Inflammatory macrophage treated with lipopolysaccharide for 1 hour (primary cell): Measurements from ENCODE around the gene KCNIP3.

Experiments
- DNase-seq, 2 donors: peaks; one replicate each; pipeline ENCODE4 v3.0.0-alpha.2; 2020 to 2022

Gene KCNIP3

GRCh38 chr2:95329891-95330793 is 33.0 kb downstream of the KCNIP3 start:
- DNase-seq: no peak

GRCh38 chr2:95330794-95331338 is 33.7 kb downstream of the KCNIP3 start:
- DNase-seq: no peak

GRCh38 chr2:95331606-95332005 is 34.5 kb downstream of the KCNIP3 start:
- DNase-seq: no peak

DNA sequence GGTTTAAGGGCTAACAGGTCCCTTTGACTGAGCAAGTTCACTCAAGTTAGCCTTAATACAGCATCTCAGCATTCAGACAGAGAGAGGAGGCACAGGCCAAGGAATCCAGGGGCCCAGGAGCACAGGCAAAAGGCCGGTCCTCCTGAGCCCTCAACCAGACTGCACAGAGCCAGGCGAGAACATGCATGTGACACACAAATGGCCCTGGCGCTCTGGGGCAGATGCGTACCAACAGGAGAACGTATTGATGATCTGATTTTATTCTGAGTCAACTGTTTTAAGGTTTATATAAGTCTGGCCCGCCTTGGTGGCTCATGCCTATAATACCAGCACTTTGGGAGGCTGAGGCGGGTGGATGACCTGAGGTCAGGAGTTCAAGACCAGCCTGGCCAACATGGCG is 34.9 kb downstream of the KCNIP3 start:
- no peak for DNase-seq

GRCh38 chr2:95333056-95333455 is 35.9 kb downstream of the KCNIP3 start:
- DNase-seq: no peak

GRCh38 chr2:95333888-95334338 is 36.8 kb downstream of the KCNIP3 start:
- no peak for DNase-seq

GRCh38 chr2:95334916-95335641 is 37.9 kb downstream of the KCNIP3 start:
- DNase-seq: no peak

DNA sequence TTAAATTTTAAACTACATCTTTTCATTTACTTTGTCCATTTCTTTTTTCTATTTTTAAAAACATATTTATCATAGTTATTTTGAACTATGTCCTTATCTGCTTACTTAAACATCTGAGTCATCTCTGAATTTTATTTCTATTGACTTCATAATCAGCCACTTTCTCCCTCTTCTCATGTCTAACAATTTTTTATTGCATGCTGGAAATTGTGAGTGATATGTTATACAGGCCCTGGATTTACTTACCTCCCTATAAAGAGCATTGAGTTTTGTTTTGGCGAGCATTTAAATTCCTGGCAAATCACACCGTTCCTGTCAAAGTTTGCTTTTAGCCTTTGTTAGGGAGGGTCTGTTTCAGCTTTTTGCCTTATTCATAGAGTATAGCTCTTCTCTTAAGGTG is 39.3 kb downstream of the KCNIP3 start:
- DNase-seq: no peak

DNA sequence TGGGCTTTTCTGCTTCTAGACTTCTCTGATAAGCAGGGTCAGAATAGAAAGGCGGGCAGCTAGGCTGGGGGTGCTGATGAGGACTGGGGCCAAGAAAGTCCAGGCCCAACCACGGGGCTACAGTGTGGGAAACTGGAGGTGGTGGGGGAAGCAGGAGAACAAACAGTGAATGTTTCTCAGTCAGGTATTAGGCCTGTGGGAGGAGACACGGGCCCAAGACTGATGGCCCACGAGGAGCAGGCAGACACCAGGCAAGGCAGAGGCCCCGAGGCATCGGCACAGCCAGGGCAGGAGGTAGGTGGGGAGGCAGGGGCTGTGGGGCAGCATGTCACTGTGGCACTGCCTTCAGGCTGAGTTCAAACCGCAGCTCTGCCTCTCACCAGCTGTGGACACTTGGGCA is 40.7 kb downstream of the KCNIP3 start:
- no peak for DNase-seq

- DNase-seq: no peak
Measured at GRCh38 chr2:95342556-95343320, 45.6 kb downstream of the KCNIP3 start.

- DNase-seq: no peak
Measured at GRCh38 chr2:95343429-95344214, 46.5 kb downstream of the KCNIP3 start.

DNA sequence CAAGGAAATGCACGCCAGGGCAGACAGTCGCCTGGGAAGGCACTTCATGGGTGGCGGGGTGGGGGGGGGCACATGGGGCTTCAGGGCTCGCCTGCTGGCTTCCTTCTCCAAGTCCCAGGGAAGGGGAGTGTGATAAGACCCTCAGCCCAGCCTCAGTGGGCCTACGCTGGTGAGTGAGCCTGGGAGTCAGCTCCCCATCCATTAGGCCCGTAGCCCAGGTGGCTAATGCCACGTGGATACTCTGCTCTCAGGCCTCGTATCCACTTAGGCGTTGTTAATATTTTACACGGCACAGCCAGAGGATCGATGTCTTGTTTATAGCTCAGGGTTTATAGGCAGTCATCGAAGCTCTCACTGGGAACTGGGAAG is 47.1 kb downstream of the KCNIP3 start:
- DNase-seq: no peak

GRCh38 chr2:95344656-95345055 is 47.5 kb downstream of the KCNIP3 start:
- DNase-seq: no peak

- no peak for DNase-seq
Measured at GRCh38 chr2:95345081-95345562, 48.0 kb downstream of the KCNIP3 start.

DNA sequence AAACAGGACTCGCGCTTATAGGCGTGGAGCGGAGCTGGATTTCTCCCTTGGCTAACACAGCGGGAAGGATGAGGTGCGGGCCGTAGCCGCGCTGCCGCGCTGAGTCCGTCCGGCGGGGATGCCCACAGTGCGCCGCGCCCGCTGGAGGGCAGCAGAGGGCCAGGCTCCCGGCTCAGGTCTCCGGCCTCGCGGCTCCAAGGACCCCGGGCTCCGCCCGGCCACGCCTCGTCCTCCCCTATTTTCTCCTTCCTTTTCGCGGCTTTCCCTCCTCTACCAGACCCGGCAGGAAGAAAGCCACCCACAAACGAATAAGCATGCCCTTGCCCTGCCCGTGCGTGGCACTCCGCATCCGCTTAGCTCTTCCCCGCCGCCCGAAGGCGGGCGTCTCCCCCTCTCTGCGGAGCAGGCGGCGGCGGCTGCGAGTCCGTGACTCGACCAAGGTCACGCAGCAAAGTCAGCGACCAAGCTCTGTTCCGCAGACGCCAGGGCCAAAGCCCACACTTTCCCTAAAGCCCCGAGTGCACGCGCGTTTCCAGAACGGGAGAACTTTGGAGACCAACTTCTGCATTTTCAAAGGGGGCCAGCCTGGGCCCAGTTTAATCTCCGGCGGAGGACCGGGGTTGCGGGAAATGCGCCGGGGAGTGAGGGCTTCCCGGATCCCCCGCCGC is 48.5 kb downstream of the KCNIP3 start:
- peak; percentile 33 to 75 for DNase-seq

- DNase-seq: peak; percentile 4 to 23
Measured at GRCh38 chr2:95346231-95346737, 49.1 kb downstream of the KCNIP3 start.

- DNase-seq: no peak
Measured at GRCh38 chr2:95346738-95347671, 49.9 kb downstream of the KCNIP3 start.

GRCh38 chr2:95347681-95348608 is 50.8 kb downstream of the KCNIP3 start:
- no peak for DNase-seq
